ENCODE measurements around the gene CENPP.

GRCh38 chr9:92467511-92467910, 141.8 kb downstream of the CENPP start:
- TF ChIP-seq CTCF (IDR thresholded peaks at IDR 0.05; ENCODE audit: low read depth, low read length) = no peak
- no peak for TF ChIP-seq EZH2phosphoT487 (IDR thresholded peaks at IDR 0.05; ENCODE audit: low read depth)
